Adrenal gland (tissue), 5 donors: ENCODE measurements around the gene MED22.

Experiments
- POLR2A ChIP-seq, 2 donors: fragments of 450-650 bp; IDR thresholded peaks; one replicate each; pipeline ENCODE4 v1.6.1; 2017; ENCODE audit warnings: antibody characterized with exemption in 2 of 2, mild to moderate bottlenecking in 2 of 2, moderate library complexity in 1 of 2
- TF ChIP-seq, protein P1 (sequence below), 6 experiments: fragments of 450-650 bp in 4 of 6; fragments of 200-600 bp in 2 of 6; sonication (generic) in 1 of 6; IDR thresholded peaks; 1 replicate in 5 of 6; 2 replicates in 1 of 6; pipeline versions ENCODE4 v1.5.1 to v1.8.0; 2016 to 2021; ENCODE audit warnings: antibody characterized with exemption in 6 of 6, mild to moderate bottlenecking in 2 of 6, moderate library complexity in 1 of 6
- donor health status: DM: no; HTN: no; CAD: no.

DNA sequence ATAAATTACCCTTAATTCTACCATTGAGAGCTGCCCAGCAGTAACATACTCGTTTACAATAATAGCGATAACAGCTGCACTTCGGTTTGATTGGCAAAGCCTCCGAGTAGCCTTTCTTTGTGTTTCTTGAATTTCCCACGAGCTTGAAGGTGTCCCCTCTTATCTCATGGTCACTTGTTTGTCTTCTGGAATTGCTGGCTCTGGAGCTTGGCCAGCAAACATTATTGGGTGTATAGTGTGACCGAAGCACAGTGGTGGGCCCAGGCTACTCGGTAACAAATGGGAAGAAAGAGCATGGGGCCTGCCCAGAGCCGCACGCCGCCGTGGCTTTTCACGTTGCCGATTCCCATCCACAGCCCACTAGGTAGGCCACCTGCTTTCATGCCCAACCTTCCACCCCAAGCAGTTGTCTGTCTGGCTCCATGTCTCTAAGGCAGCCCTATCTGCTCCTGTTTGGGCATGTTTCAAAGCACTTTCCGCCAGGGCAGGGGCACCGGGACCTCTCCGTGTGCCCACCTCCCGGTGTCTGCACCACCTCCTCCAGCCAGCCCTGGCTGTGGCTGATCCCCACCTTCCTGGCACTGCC, 36.9 kb upstream of the MED22 start:
- TF ChIP-seq, protein P1, sequence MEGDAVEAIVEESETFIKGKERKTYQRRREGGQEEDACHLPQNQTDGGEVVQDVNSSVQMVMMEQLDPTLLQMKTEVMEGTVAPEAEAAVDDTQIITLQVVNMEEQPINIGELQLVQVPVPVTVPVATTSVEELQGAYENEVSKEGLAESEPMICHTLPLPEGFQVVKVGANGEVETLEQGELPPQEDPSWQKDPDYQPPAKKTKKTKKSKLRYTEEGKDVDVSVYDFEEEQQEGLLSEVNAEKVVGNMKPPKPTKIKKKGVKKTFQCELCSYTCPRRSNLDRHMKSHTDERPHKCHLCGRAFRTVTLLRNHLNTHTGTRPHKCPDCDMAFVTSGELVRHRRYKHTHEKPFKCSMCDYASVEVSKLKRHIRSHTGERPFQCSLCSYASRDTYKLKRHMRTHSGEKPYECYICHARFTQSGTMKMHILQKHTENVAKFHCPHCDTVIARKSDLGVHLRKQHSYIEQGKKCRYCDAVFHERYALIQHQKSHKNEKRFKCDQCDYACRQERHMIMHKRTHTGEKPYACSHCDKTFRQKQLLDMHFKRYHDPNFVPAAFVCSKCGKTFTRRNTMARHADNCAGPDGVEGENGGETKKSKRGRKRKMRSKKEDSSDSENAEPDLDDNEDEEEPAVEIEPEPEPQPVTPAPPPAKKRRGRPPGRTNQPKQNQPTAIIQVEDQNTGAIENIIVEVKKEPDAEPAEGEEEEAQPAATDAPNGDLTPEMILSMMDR (IDR thresholded peaks at IDR 0.05) = no peak
- no peak for TF ChIP-seq POLR2A (IDR thresholded peaks at IDR 0.05)
